IMR-90 (cell line): ENCODE results near the gene NTF3. TPM values are rescaled to one million over a fixed set of nuclear protein-coding genes. Genes with fewer than 3 reads are reported as not detected.
A peak's percentile ranks its signal among the peaks of the same experiment; 100 is the strongest.

Source experiments
- ATAC-seq: fragments of 200-7000 bp; cut with Tn5 transposase; 2 replicates; pipeline ENCODE4 v1.9.1; 2020; ENCODE audit warnings: low read depth, mild to moderate bottlenecking, moderate library complexity
- BruUV-seq: library from RNA; stranded (reverse); fragments of 400-500 nt; replicated peaks from 2 replicates; lab custom pipeline; 2021; lab: Mats Ljungman, UMichigan
- CTCF ChIA-PET: fragments of 300-600 bp; formaldehyde crosslinking; extraction: SDS; loops from one replicate; lab custom pipeline; 2021; ENCODE audit warnings: antibody characterized with exemption; lab: Yijun Ruan, JAX
- POLR2A ChIA-PET: fragments of 300-600 bp; sonication (Branson Sonifier 250); formaldehyde crosslinking; loops from one replicate; lab custom pipeline; 2022; ENCODE audit warnings: antibody characterized with exemption; ENCODE audit not compliant: unreplicated experiment; lab: Charles Lee
- DNase-seq: peaks from one replicate; pipeline ENCODE4 v3.0.0; 2013
- H2AFZ ChIP-seq: replicated peaks from 2 replicates; pipeline ENCODE3; 2013; ENCODE audit warnings: low read length, mild to moderate bottlenecking; ENCODE audit not compliant: poor library complexity
- H2AK5ac ChIP-seq: 2 replicates; pipeline ENCODE4 v1.6.1; 2013; ENCODE audit warnings: low read depth, low read length, inconsistent platforms
- H2AK9ac ChIP-seq: replicated peaks from 2 replicates; pipeline ENCODE3; 2013; ENCODE audit warnings: mild to moderate bottlenecking, low read depth, low read length, moderate library complexity; ENCODE audit not compliant: poor library complexity
- H2BK120ac ChIP-seq: 2 replicates; pipeline ENCODE4 v1.6.1; 2013; ENCODE audit warnings: low read depth, low read length, inconsistent platforms
- H2BK15ac ChIP-seq: 3 replicates; pipeline ENCODE4 v1.6.1; 2013; ENCODE audit warnings: low read depth, low read length, inconsistent platforms
- H2BK20ac ChIP-seq: 2 replicates; pipeline ENCODE4 v1.6.1; 2013; ENCODE audit warnings: low read depth, mild to moderate bottlenecking, inconsistent platforms, low read length, moderate library complexity
- H2BK5ac ChIP-seq: 2 replicates; pipeline ENCODE4 v1.6.1; 2013; ENCODE audit warnings: mild to moderate bottlenecking, low read depth, low read length, inconsistent platforms; ENCODE audit not compliant: poor library complexity, severe bottlenecking
- H3K14ac ChIP-seq: replicated peaks from 2 replicates; pipeline ENCODE4 v1.6.1; 2013; ENCODE audit warnings: low read depth, low read length, inconsistent platforms
- H3K18ac ChIP-seq: 2 replicates; pipeline ENCODE4 v1.6.1; 2013; ENCODE audit warnings: low read depth, low read length, control low read depth
- H3K23ac ChIP-seq: 2 replicates; pipeline ENCODE4 v1.6.1; 2013; ENCODE audit warnings: low read depth, low read length, inconsistent platforms
- H3K27ac ChIP-seq: 2 replicates; pipeline ENCODE4 v1.5.1; 2013; ENCODE audit warnings: mild to moderate bottlenecking, control low read depth, low read length; ENCODE audit not compliant: insufficient read depth
- H3K27me3 ChIP-seq: 2 replicates; pipeline ENCODE4 v1.6.1; 2013; ENCODE audit warnings: low read length; ENCODE audit not compliant: control insufficient read depth, insufficient read depth
- H3K36me3 ChIP-seq: 2 replicates; pipeline ENCODE4 v1.6.1; 2013; ENCODE audit warnings: low read length, mixed read lengths; ENCODE audit not compliant: control insufficient read depth, insufficient read depth
- H3K4ac ChIP-seq: 2 replicates; pipeline ENCODE4 v1.6.1; 2013; ENCODE audit warnings: low read depth, low read length, inconsistent platforms
- H3K4me1 ChIP-seq: 2 replicates; pipeline ENCODE4 v1.6.1; 2013; ENCODE audit warnings: low read length, mixed read lengths; ENCODE audit not compliant: control insufficient read depth, insufficient read depth
- H3K4me2 ChIP-seq: 2 replicates; pipeline ENCODE4 v1.6.1; 2013; ENCODE audit warnings: low read depth, mild to moderate bottlenecking, control low read depth, low read length, moderate library complexity
- H3K4me3 ChIP-seq: 2 replicates; pipeline ENCODE4 v1.5.1; 2013; ENCODE audit warnings: low read depth, mild to moderate bottlenecking, control low read depth, low read length, moderate library complexity; ENCODE audit not compliant: insufficient read depth
- H3K56ac ChIP-seq: 2 replicates; pipeline ENCODE4 v1.6.1; 2013; ENCODE audit warnings: low read length, inconsistent platforms; ENCODE audit not compliant: insufficient read depth; ENCODE audit errors: extremely low read depth
- H3K79me1 ChIP-seq, 2 experiments: 2 replicates each; pipeline ENCODE4 v1.6.1; 2013; ENCODE audit warnings: low read length in 2 of 2, inconsistent platforms in 1 of 2, low read depth in 1 of 2
- H3K9ac ChIP-seq: 2 replicates; pipeline ENCODE4 v1.6.1; 2013; ENCODE audit warnings: low read depth, low read length, control low read depth
- H3K9me1 ChIP-seq: 2 replicates; pipeline ENCODE4 v1.6.1; 2013; ENCODE audit warnings: low read length, inconsistent platforms; ENCODE audit not compliant: insufficient read depth
- H3K9me3 ChIP-seq: 2 replicates; pipeline ENCODE4 v1.6.1; 2013; ENCODE audit warnings: low read length; ENCODE audit not compliant: control insufficient read depth, insufficient read depth
- H4K20me1 ChIP-seq: 2 replicates; pipeline ENCODE4 v1.6.1; 2013; ENCODE audit warnings: low read length, inconsistent platforms; ENCODE audit not compliant: insufficient read depth
- H4K5ac ChIP-seq: 2 replicates; pipeline ENCODE4 v1.6.1; 2013; ENCODE audit warnings: mild to moderate bottlenecking, low read depth, low read length, control low read depth
- H4K8ac ChIP-seq, 2 experiments: 2 replicates each; pipeline ENCODE4 v1.6.1; 2013; ENCODE audit warnings: low read depth in 2 of 2, low read length in 2 of 2, control low read depth in 1 of 2, inconsistent platforms in 1 of 2
- H4K91ac ChIP-seq: 2 replicates; pipeline ENCODE4 v1.6.1; 2013; ENCODE audit warnings: low read depth, low read length, inconsistent platforms; ENCODE audit not compliant: insufficient read depth
- CEBPB ChIP-seq: IDR thresholded peaks from 2 replicates; pipeline ENCODE4 v1.6.1; 2012; ENCODE audit warnings: low read depth, low read length, improper control_type of control experiment
- CTCF ChIP-seq: conservative IDR thresholded peaks from 2 replicates; pipeline ENCODE4 v1.5.1; 2012; ENCODE audit warnings: mild to moderate bottlenecking, low read depth, low read length, improper control_type of control experiment
- MAZ ChIP-seq: IDR thresholded peaks from 2 replicates; pipeline ENCODE4 v1.6.1; 2012; ENCODE audit warnings: low read depth, mild to moderate bottlenecking, low read length, improper control_type of control experiment, moderate library complexity, borderline replicate concordance
- MXI1 ChIP-seq: IDR thresholded peaks from 2 replicates; pipeline ENCODE4 v1.6.1; 2012; ENCODE audit warnings: low read depth, mild to moderate bottlenecking, low read length, moderate library complexity, borderline replicate concordance
- WGBS, 2 experiments: methylation state at CpG; one replicate each; pipeline versions ENCODE4 v1.1.5 to v1.1.7; 2013; ENCODE audit warnings: missing lambda C conversion rate in 2 of 2; ENCODE audit not compliant: insufficient read length in 1 of 2; ENCODE audit errors: extremely low coverage in 2 of 2; 5-methylcytosine and 5-hydroxymethylcytosine counted together
- dilution Hi-C: fragments of 300-500 bp; cut with HindIII; formaldehyde crosslinking; loops from one replicate; pipeline ENCODE4 v1.14.3; 2018; ENCODE audit warnings: low sequenced_read_pairs; ENCODE audit not compliant: unreplicated experiment
- in situ Hi-C: fragments of 300-500 bp; cut with MboI; formaldehyde crosslinking; loops from 3 replicates; pipeline ENCODE4 v1.14.3; 2019; ENCODE audit warnings: low sequenced_read_pairs, inconsistent platforms, mixed read lengths
- intact Hi-C: fragments of 100-400 bp; cut with micrococcal nuclease; formaldehyde crosslinking; loops from 2 replicates; pipeline ENCODE4 v1.10.0; 2022
- polyA plus RNA-seq, 3 experiments: library from polyadenylated mRNA; depleted of rRNA; stranded (reverse); fragments of >200 nt; gene quantifications; 2 replicates each; pipeline ENCODE4 v1.2.3, GENCODE V29; 2012; ENCODE audit warnings: low replicate concordance in 1 of 3
- total RNA-seq: library from RNA; depleted of rRNA; stranded (reverse); fragments of >200 nt; gene quantifications from 2 replicates; pipeline ENCODE4 v1.2.3, GENCODE V29; 2012

The NTF3 gene
- total and polyA plus RNA-seq, 2 of the 4 experiments (the other 2 are of a cell fraction), result 12.2 to 32.4 TPM

GRCh38 chr12:5434647-5435560, 3.0 kb downstream of the NTF3 start:
- Histone ChIP-seq H3K56ac (no peak overlapping the region), H3K27me3 (no peaks in the 10 kb centered on the region), H2AK5ac (peak overlapping the region; percentile 80), H4K8ac (peak overlapping the region in 1 of 2 experiments; percentile 36; a peak in 1 of 4 replicates), H2AK9ac (peak overlapping the region; percentile 59), H3K9me1 (peaks cover 23% of the 10 kb centered on the region), H4K5ac (no peak overlapping the region), H2BK5ac (no peak overlapping the region), H3K23ac (peak overlapping the region; percentile 86), H2AFZ (peak overlapping the region; percentile 39), H3K27ac (no peak overlapping the region), H3K4ac (peak overlapping the region; percentile 95), H3K4me1 (peaks cover 26% of the 10 kb centered on the region), H3K79me1 (peaks cover 18 to 74% of the 10 kb centered on the region in 2 experiments), H3K9ac (peak overlapping the region; percentile 96), H3K4me2 (peak overlapping the region; percentile 88), H2BK15ac (no peak overlapping the region), H4K91ac (peak overlapping the region; percentile 44; the same call in 1 of the 2 replicates), H3K4me3 (peak overlapping the region; percentile 94), H3K18ac (0 out of 2 replicates have a peak overlapping the region, but pooled peaks have one; percentile 6), H2BK120ac (peak overlapping the region; percentile 52), H2BK20ac (no peak overlapping the region), H4K20me1 (peaks cover 67% of the 10 kb centered on the region), H3K9me3 (no peaks in the 10 kb centered on the region), H3K14ac (peak overlapping the region; percentile 87), H3K36me3 (0 out of 2 replicates have a peak, but pooled peaks cover 2% of the 10 kb centered on the region)
- BruUV-seq, result no TSS peak
- ChIA-PET POLR2A (interaction anchor here (0.6 kb wide), 1 partner anchor 107 kb away, joined by 3 read pairs; no protein-coding TSS in a partner anchor), CTCF (interaction anchor here (0.9 kb wide), 2 partner anchors 76 to 214 kb away, joined by 3 read pairs; no protein-coding TSS in a partner anchor)
- intact Hi-C loops (loop anchor here (5.0 kb wide), 1 partner anchor 132 kb away; no protein-coding TSS in a partner anchor), dilution Hi-C loops (no loop called here), in situ Hi-C loops (loop anchor here (5.0 to 10.0 kb wide), 2 partner anchors 343 to 610 kb away; no protein-coding TSS in a partner anchor)
- ATAC-seq (no peak), DNase-seq (no peak)
- WGBS, 2 experiments, result 54% methylated on average over 2 of the region's 6 CpGs; no CpG with 5 or more reads in 1 of the 2 experiments
- TF ChIP-seq CTCF (no peak), MXI1 (peak; percentile 62; the same call in 1 of the 2 replicates), CEBPB (no peak), MAZ (no peak)
